ENCODE measurements around the gene AKAP13.
"Not testable (repeated sequence)": the region's sequence is repeated elsewhere in the genome, so short reads cannot be mapped to it uniquely, and the experiment has no call there.

The AKAP13 gene, protein sequence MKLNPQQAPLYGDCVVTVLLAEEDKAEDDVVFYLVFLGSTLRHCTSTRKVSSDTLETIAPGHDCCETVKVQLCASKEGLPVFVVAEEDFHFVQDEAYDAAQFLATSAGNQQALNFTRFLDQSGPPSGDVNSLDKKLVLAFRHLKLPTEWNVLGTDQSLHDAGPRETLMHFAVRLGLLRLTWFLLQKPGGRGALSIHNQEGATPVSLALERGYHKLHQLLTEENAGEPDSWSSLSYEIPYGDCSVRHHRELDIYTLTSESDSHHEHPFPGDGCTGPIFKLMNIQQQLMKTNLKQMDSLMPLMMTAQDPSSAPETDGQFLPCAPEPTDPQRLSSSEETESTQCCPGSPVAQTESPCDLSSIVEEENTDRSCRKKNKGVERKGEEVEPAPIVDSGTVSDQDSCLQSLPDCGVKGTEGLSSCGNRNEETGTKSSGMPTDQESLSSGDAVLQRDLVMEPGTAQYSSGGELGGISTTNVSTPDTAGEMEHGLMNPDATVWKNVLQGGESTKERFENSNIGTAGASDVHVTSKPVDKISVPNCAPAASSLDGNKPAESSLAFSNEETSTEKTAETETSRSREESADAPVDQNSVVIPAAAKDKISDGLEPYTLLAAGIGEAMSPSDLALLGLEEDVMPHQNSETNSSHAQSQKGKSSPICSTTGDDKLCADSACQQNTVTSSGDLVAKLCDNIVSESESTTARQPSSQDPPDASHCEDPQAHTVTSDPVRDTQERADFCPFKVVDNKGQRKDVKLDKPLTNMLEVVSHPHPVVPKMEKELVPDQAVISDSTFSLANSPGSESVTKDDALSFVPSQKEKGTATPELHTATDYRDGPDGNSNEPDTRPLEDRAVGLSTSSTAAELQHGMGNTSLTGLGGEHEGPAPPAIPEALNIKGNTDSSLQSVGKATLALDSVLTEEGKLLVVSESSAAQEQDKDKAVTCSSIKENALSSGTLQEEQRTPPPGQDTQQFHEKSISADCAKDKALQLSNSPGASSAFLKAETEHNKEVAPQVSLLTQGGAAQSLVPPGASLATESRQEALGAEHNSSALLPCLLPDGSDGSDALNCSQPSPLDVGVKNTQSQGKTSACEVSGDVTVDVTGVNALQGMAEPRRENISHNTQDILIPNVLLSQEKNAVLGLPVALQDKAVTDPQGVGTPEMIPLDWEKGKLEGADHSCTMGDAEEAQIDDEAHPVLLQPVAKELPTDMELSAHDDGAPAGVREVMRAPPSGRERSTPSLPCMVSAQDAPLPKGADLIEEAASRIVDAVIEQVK (N-terminal part only)

DNA sequence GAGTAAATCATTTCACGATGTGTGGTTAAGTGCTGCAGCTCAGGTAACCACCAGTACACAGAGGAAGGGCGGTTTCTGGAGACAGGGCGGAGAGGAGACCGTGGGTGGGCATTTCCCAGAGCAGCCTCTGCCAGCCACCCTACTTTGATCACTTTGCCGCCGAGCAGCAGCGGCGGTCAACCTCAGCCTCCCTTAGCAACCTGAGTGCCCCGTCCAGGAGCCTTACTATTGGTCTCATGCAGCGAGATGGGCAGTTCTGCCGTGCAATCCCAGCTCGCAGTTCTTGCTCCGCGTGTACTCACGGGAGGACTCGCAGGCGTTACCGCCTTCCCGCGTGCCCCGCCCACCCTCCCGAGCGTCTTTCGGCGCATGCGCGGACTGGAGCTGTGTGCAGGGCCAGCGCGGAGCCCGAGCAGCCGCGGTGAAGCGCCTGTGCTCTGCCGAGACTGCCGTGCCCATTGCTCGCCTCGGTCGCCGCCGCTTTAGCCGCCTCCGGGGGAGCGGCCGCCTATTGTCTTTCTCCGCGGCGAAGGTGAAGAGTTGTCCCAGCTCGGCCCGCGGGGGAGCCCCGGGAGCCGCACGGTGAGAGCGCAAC, at the start of gene AKAP13:
Gene AKAP13, plus strand, starts transcription at position 387 of the 595 bp plus-strand sequence. CDS start 105,118 bp downstream, outside the sequence.
- DNase-seq: peak; percentile 99

DNA sequence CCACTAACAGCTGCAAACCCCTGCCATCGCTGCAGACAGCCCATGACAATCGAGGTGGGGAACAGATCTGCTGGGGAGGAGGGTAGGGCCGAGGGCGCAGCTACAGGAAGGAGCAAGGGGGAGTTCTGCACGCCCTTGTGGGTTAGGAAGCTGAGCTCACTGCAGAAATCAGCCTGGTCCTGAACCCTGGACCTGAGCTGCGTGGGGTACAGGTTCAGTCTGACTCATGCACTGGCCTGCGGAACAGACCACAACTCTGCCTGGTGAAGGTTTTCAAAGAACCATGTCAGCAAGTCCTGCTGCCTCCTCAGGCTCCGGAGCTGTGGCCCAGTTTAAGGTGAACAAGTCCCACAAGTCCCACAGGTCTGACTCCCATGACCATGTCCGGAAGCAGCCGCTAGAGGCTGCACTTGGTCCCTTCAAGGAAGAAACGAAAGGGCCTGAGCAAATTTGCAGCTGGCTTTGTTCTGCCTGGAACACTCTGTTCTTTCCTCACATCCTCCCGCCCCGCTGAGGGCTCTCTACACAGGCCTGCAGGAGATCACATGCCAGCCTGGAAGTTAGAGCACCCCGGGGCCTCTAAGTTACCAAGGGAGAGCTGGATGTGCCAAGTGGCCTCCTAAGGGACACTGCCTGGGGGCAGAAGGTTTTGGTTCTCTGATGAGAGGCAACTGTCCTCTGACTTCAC, 49.4 kb upstream of the AKAP13 start:
- DNase-seq: peak; percentile 89

DNA sequence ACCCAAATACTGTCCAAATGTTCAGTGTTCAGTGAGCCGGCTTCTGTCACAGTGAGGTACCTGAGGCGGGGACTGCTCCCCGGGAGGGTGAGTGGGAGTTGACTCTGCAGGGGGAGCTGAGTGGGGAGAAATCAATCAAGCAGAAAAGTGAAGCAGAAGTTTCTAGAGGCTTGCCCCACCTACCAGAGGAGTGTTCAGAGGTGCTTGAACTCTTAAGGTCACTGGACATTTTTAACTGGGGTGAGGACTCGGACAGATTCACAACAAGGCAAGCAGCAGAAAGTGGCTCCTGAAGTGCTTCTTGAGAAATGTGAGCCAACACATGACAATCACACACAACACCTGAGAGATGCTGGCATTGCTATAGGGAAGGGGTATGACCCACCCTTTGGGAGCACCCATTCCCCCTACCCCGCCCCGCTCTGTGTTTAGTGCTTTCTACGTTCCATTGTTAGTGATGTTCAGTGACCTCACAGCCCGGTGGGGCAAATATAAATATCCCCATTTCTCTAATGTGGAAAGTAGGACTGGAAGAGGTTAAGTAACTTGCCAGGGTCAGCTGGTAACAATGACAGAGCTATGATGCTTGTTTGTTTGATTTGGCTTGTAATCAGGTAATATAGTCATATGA, 48.6 kb upstream of the AKAP13 start:
- DNase-seq: no peak

DNA sequence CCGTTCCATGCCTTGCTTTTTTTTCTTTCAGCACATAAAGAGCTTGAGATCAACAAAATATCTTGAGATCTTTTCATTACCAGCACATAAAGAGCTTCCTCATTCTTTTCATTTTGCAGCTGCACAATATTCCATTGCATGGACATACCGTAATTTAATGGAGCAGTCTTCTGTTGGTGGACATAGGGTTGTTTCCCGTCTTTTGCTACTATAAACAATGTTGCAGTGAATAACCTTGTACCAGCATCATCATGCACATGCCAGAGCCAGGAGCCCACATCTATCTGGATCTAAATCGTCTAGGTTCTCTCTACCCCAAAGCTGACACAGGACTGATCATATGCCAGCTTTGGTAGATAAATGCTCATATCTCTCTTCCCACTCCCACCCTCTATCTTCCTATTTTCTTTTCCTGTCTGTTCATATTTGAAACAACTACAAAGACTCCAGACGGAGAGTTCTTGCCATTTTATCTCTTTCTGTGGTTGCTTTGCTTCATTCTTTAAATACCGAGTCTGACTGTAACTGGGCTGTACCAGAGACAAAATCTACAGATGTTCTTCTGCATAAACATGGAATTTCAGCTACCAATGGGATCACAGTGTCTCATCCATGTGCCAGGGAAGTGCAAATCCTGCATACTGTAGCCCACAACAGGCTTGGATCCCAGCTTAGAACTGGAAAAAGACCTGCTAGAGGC, 47.1 kb upstream of the AKAP13 start:
- DNase-seq: no peak

DNA sequence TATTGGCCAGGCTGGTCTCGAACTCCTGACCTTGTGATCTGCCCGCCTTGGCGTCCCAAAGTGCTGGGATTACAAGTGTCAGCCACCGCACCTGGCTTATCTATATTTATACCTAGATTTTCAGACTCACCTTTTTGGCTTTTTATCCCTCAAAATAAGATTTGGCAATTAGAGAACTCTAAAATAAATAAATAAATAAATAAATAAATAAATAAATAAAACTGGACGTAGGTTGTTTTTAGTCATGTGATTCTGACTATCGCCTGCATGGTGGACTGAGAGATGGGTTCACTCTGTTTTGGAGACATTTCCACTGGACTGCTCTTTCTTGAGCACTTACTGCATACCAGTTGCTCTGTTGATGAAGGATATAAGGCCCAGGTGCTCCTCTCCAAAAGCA, 46.2 kb upstream of the AKAP13 start:
- no peak for DNase-seq

DNA sequence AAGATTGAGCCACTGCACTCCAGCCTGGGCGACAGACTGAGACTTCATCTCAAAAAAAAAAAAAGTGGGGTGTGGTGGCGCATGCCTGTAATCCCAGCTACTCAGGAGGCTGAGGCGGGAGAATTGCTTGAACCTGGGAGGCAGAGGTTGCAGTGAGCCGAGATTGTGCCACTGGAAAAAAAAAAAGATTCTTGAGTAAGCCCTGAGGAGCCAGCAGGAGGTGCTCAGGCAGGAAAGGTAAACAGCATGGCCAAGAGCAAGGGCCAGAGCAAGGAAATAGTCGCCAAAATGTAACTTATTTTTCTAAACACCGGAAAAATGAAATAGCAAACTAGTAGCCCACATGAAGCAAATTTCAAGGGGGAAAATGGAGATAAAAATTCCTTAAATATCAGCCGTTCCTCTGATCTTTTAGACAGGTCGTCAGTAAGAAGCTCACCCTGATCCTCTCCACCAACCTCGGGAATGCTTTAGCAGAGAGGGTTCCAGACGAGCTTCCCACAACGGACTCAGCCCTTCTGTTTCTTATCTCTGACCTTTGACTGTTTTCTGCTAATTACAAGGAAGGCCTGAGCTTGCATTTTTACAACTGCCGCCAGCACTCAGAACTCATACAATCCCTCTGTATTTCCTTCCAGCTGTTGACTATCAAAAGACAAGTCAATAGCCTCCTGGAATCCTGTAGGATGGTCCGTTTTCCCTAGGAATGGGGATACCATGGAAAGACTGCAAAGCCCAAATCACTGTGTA, 45.0 kb upstream of the AKAP13 start:
- no peak for DNase-seq

DNA sequence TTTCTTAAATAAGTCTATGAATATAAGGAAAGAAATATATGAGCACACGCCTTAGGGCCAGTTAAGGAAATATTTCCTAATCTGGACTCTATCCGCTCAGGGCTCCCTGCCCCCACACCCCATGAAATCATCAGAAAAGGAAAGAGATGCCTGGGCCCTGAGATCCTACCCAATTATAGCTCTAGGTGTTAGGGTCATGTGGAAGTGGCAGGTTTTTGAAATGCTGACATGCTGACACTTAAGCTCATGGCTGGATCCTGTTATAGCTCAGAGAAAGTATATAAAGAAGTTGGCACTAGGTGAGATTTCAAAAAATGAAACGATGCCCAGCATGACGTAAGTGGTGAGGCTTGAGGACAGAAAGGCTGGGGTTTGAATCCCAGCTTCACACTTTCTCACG, 43.5 kb upstream of the AKAP13 start:
- DNase-seq: no peak

DNA sequence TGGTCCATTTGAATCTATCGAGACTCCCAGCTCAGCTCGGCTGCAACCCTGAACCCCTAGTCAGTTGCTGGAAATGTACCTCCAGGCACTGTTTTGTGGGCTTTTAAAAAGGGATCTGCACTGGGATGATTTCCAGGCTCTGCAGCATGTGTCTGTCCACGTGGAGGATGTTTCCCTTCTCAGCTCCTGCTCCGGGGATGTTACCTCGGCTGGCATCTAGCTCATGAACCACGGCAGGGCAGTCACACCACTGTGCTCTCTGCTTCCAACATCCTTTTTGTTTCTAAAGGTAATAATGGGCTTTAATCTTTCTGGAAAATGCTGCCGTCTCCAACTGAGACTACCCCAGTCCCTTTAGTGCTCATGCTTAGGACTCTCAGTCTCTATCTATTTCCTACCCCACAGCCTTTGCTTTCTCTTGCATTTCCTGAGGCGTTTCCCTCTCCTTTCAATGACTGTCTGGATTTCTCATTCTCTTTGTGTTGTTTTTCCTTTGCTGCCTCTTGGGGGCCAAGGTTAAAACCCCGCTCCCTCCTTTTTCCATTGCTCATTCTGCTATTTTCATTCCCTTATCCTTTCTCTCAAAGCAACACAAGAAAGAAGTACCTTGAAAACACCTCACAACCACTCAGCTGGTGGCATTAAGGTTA, 42.9 kb upstream of the AKAP13 start:
- peak; percentile 36 for DNase-seq

DNA sequence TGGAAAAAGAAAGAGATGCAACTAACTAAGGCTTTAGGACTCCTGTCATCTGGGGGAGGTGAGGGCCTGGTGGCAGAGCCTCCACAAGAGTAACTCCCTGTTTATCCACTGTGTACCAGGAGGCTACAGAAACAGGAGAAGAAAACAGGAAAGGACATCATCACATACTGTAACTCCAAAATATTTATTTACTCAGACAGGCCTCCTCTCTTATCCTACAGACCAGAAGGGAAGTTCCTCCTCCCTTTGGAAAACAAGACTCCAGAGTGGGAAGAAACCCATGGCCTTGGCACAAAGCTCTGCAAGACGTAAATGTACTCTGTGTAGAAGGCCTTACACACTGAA, 40.1 kb upstream of the AKAP13 start:
- DNase-seq: no peak

DNA sequence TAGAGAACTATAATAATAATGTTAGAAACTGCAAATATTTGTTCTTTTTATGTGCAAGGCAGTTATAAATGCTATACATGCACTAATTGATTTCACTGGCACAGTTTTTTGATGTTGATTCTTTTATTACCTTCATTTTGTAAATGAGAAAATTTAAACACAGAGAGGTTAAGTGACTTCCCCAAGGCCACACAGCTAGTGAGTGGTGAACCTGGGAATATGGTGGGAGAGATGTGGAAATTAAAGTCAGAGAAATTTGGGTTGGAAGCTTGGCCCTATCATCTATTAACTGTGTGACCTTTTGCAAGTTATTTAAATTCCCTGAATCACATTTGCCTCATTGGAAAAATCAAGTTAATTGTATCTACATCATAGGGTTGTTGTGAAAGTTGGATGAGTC, 39.6 kb upstream of the AKAP13 start:
- DNase-seq: no peak

DNA sequence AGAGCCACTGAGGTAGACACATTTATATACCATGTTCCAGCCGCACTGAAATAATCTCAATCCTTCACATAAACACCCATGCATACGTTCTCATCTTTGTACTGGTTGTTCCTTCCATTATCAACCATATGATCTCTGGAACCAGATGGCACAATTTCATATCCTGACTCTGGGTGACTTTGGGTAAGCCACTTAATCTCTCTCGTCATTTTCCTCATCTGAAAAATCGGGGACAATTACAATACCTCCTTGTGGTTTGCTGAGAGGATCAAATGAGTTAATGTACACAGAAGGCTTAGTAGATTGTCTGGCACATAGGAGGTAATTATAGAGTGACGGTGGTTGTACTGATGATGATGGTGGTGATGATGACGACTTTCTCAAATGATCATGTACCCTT, 38.2 kb upstream of the AKAP13 start:
- not testable (repeated sequence) for DNase-seq

DNA sequence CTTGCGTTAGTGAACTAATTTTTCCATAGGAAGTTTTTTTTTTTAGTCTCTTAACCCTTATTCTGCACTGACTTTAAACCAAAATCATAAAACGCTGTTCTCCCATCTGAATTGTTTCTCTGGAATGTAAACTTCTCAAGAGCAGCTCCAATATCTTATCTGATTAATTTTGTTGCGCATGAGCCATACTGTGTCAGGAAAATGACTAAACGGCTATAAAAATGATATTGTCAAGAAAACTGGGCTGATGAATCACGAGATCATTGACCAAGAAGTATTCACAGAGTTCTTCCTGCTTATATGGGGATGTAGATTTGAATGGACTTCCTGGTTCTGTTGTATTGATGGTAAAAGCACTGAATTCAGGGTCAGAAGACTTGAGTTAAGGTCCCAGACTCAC, 37.0 kb upstream of the AKAP13 start:
- not testable (repeated sequence) for DNase-seq

DNA sequence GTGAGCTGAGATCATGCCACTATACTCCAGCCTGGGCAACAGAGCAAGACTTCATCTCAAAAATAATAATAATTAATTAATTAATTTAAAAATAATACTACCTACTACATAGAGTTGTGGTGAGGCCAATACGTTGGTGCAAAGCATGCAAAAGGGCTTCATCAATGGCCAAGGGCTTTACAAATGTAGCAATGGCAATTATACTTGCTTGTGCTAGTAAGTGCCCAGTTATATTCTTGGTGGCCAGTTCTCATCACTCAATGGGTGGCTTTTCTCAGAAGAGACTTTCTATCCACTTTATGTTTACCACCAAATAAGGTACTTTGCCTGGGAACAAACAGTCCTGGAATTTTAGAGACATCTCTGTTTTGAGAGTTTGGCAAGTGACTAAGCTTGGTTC, 36.2 kb upstream of the AKAP13 start:
- not testable (repeated sequence) for DNase-seq

DNA sequence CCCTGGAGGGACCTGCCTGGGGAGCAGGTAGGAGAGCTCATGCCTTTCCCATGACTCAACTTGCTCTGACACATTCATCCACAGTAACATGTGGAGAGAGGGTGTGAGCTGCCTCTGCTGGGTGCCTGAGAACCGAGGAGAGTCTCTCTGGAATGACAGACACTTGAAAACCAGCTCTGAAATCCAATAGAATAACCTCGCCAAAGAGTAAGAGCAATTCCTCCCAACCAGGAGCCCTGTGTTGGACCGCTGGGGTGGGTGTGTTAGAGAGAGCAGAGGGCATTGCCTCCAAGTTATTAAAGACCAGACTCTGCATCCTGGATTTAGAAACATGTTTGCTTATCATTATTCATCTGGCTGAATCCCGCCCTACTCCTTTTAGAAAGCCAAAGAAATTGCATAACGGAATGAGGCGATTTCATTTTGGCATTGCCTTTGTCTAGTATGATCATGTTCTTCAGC, 35.7 kb upstream of the AKAP13 start:
- DNase-seq: not testable (repeated sequence)

DNA sequence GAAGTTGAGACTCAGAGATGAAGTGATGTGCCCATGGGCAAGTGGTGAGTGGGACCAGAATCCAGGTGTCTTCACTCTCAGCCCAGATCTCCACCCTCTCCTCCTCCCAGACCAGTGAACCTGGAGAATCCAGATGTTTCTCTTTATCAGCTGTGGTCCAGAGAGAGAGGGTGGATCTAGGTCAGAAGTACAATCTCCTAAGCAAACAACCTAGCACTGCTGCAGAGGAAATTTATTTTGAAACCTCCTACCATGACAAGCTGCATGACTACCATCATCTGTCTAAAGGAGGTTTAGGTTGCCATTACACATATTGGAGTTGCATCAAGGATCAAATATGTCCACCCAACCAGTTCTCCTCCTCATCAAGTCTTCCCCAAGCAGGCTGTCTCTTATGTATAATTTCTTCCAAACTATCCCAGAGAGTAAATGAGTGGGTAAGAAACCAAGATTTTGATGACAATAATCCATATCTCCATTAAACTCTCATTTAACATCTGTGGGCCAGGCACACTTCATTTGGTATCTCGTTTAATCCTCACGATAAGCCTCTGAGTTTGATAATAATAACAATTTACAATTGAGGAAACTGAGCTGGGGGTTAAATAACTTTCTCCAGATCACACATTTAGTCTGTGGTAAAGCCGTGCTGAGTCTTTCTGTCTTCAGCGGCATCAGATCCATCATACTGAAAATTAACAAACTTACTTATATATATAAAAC, 35.0 kb upstream of the AKAP13 start:
- not testable (repeated sequence) for DNase-seq

DNA sequence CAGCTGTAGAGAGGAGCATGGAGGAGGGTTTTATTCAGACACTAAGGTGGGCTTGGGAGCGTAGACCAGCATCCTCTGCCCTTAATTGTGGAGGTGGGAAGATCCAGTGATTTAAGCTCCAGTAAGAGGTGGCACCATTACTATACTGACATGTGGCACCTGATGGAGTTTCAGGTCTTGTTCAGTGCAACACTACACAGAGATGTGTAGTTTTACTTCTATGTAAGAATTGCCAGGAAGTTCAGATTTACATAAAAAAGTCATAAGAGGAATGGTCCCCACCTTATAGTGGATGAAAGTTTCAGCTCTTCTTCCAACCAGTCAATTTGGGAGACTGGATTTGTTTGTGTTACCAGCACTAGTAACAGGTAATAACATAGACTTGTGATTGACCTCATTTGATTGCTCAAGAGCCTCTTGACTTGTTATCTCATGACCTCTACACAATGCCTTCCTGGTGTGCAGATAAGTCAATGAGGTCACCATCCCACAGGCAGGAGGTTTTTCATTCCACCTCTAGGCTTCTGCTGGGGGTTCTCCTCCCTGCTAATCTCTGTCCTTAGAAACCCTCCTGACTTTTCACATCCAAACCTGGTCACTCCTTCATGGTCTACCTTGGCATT, 33.8 kb upstream of the AKAP13 start:
- DNase-seq: not testable (repeated sequence)

DNA sequence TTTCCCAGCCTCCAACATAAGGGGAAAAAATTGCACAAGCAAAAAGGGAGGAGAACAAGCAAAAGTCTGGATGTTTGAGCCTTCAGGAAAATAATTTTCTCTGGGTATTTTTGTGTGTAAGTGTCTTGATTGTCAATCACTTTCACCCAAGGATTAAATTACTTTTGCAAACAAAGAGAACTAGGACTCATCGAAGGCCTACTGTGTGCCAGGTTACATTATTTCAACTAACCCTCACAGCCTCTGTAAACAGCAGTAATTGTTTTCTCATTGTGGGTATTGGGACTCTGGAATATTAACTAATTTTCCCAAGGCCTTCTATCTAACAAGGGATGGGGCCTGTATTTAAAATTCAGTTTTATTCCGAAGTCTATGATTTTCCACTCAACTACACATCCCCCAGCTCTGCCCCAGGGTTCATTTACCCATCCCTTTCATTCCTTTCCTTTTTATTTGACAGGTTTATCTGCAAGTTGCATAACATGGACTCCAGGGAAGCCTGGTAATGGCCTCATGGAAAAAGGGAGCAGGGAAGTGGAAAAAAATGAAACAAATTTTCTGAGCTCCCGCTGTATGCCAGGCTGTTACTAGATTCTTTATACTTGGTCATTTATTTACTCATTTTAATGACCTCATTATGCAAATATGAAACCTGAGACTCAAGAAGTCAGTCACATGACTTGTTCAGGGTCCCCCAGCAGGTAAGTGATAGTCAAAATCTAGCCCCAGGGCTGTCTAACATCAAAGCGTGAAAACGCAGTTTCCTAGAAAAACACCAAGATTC, 32.9 kb upstream of the AKAP13 start:
- not testable (repeated sequence) for DNase-seq
